Gastroesophageal sphincter (tissue), 4 donors: ENCODE data around the gene SDR39U1. TPM values are rescaled to one million over a fixed set of nuclear protein-coding genes. Genes with fewer than 3 reads are reported as not detected.
A peak's percentile ranks its signal among the peaks of the same experiment; 100 is the strongest.

ENCODE experiments used
- ATAC-seq: fragments of 150-250 bp; one replicate; pipeline ENCODE4 v1.9.1; 2016; ENCODE audit warnings: mild to moderate bottlenecking, moderate library complexity
- H3K27ac ChIP-seq, 4 donors: fragments of 200-600 bp; sonication (generic) in 3 of 4; 1 replicate in 3 of 4; 2 replicates in 1 of 4; pipeline ENCODE4 v1.5.1; 2016 to 2019
- H3K27me3 ChIP-seq: fragments of 200-600 bp; sonication (generic); one replicate; pipeline ENCODE4 v1.5.1; 2019
- H3K36me3 ChIP-seq, 2 donors: fragments of 200-600 bp; sonication (generic); one replicate each; pipeline ENCODE4 v1.5.1; 2019; ENCODE audit warnings: control low read depth in 1 of 2
- H3K4me1 ChIP-seq, 3 donors: fragments of 200-600 bp; sonication (generic); 1 replicate in 2 of 3; 2 replicates in 1 of 3; pipeline ENCODE4 v1.5.1; 2016 to 2019; ENCODE audit warnings: control low read depth in 2 of 3
- H3K4me3 ChIP-seq, 2 donors: fragments of 200-600 bp; sonication (generic); one replicate each; pipeline ENCODE4 v1.5.1; 2019; ENCODE audit warnings: mild to moderate bottlenecking in 1 of 2, moderate library complexity in 1 of 2
- H3K9me3 ChIP-seq, 3 donors: fragments of 200-600 bp; sonication (generic); one replicate each; pipeline ENCODE4 v1.5.1; 2017 to 2019; ENCODE audit warnings: control low read depth in 2 of 3
- EP300 ChIP-seq: sonication (generic); formaldehyde crosslinking; IDR thresholded peaks from one replicate; pipeline ENCODE4 v1.6.1; 2017; ENCODE audit warnings: antibody characterized with exemption, mild to moderate bottlenecking
- POLR2A ChIP-seq, 2 donors: fragments of 450-650 bp; IDR thresholded peaks; one replicate each; pipeline ENCODE4 v1.6.1; 2017; ENCODE audit warnings: antibody characterized with exemption in 2 of 2, mild to moderate bottlenecking in 2 of 2, moderate library complexity in 1 of 2
- POLR2AphosphoS5 ChIP-seq: sonication (generic); formaldehyde crosslinking; IDR thresholded peaks from one replicate; pipeline ENCODE4 v1.6.1; 2017; ENCODE audit warnings: antibody characterized with exemption
- WGBS, 2 donors: methylation state at CpG; one replicate each; pipeline ENCODE4 v1.1.5; 2018; ENCODE audit warnings: low coverage in 1 of 2; 5-methylcytosine and 5-hydroxymethylcytosine counted together
- total RNA-seq, 4 donors: library from RNA; depleted of rRNA; stranded (reverse); fragments of >200 nt; gene quantifications; one replicate each; pipeline ENCODE4 v1.1.0, GENCODE V29; 2016
- TF ChIP-seq, protein P1 (sequence below), 4 experiments: fragments of 200-600 bp in 2 of 4; fragments of 450-650 bp in 2 of 4; sonication (generic) in 1 of 4; IDR thresholded peaks; one replicate each; pipeline ENCODE4 v1.5.1; 2017 to 2019; ENCODE audit warnings: antibody characterized with exemption in 4 of 4, mild to moderate bottlenecking in 2 of 4, moderate library complexity in 2 of 4

The SDR39U1 gene
- total RNA-seq, 4 donors from 2014 or later, result 21.5 to 39.7 (median 31.3) TPM

DNA sequence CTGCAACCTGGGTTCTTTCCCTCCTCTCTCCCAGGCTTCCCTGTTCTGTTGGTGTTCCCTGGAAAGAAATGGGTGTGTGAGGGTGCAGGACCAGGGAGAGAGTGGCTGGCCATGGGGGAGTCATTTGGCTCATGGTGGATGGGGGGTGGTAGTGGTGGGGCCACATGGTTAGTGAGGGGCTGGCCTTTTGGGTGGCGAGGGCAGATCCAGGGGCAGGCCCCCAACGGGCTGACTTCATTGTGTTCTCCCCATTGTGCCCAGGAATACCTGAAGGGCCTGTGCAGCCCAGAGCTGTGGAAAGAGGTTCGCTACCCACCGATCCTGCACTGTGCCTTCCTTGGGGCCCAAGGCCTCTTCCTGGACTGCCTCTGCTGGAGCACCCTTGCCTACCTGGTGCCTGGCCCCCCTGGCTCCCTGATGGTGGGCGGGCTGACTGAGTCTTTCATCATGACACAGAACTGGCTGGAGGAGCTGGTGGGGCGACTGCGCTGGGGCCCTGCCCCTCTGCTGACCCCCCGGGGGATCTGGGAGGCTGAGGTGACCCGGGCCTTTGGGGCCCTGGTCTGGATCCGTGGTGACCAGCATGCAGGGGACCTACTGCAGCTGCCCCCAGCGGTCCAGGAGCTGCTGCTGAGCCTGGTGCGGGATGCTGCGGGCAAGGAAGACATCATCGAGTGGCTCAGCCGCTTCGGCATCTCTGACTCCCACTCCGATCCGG, 34.8 kb downstream of the SDR39U1 start:
- no peak for TF ChIP-seq POLR2AphosphoS5
- TF ChIP-seq, protein P1, sequence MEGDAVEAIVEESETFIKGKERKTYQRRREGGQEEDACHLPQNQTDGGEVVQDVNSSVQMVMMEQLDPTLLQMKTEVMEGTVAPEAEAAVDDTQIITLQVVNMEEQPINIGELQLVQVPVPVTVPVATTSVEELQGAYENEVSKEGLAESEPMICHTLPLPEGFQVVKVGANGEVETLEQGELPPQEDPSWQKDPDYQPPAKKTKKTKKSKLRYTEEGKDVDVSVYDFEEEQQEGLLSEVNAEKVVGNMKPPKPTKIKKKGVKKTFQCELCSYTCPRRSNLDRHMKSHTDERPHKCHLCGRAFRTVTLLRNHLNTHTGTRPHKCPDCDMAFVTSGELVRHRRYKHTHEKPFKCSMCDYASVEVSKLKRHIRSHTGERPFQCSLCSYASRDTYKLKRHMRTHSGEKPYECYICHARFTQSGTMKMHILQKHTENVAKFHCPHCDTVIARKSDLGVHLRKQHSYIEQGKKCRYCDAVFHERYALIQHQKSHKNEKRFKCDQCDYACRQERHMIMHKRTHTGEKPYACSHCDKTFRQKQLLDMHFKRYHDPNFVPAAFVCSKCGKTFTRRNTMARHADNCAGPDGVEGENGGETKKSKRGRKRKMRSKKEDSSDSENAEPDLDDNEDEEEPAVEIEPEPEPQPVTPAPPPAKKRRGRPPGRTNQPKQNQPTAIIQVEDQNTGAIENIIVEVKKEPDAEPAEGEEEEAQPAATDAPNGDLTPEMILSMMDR (IDR thresholded peaks at IDR 0.05), result no peak
- no peak for TF ChIP-seq POLR2A (IDR thresholded peaks at IDR 0.05)
- no peak for TF ChIP-seq EP300
- H3K36me3 ChIP-seq, result peaks cover 0 to 65% of the 10 kb centered on the region in 2 donors
- H3K9me3 ChIP-seq, result no peaks in the 10 kb centered on the region
- no peak for ATAC-seq
- no peak overlapping the region for H3K4me3 ChIP-seq
- no peak overlapping the region for H3K27ac ChIP-seq
- H3K4me1 ChIP-seq, result peaks cover 0 to 20% (median 2%) of the 10 kb centered on the region in 3 donors
- WGBS, 2 donors, result no CpG with 5 or more reads among the region's 18 CpGs
- no peaks in the 10 kb centered on the region for H3K27me3 ChIP-seq

DNA sequence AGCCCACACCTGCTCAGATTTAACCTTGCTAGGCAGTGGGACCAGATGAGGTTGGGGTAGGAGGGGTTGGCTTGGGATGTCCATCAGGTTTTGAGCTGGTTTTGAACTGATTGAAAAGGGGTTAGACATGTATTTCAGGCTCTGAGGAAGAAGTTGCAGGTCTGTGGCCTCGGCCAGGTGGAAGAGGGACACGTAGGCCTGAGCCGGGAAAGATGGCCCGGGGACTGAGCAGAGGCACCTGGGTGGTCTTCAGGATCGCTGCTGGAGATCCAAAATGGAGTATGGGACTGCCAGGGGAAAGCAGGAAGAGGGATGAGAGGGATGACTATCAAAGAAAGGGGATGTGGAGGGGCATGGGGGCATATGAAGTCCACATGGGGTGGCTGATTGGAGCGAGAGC, 36.2 kb downstream of the SDR39U1 start:
- WGBS, 2 donors, result 97 to 100% methylated on average over 1 to 6 of the region's 6 CpGs
- TF ChIP-seq POLR2A (IDR thresholded peaks at IDR 0.05) (no peak), EP300 (no peak), POLR2AphosphoS5 (no peak)
- TF ChIP-seq, protein P1 (IDR thresholded peaks at IDR 0.05), result no peak
- Histone ChIP-seq H3K4me3 (no peak overlapping the region), H3K27me3 (no peaks in the 10 kb centered on the region), H3K36me3 (peaks cover 0 to 56% of the 10 kb centered on the region in 2 donors), H3K9me3 (no peaks in the 10 kb centered on the region), H3K4me1 (peaks cover 0 to 33% (median 9%) of the 10 kb centered on the region in 3 donors), H3K27ac (no peak overlapping the region)
- ATAC-seq, result no peak

DNA sequence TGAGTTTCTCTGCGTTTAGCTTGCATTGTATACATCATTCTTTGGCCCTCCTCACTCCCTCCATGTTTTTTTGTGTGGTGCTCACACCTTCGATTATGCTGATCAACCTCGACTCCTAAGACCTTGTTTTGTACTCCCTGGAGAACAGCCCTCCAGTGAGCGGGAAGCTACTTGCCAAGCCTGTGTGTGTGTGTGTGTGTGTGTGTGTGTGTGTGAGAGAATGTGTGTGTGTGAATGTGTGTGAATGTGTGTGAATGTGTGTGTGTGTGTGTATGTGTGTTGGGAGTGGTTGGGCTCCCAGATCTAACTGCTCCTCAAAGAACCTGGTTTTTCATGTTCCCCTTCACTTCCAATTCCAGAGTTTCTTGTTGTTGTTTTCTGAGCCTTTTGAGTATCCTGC, 37.8 kb downstream of the SDR39U1 start:
- TF ChIP-seq, protein P1 (IDR thresholded peaks at IDR 0.05), result no peak
- no peak for TF ChIP-seq EP300
- no peak for TF ChIP-seq POLR2A (IDR thresholded peaks at IDR 0.05)
- no peak for TF ChIP-seq POLR2AphosphoS5
- no peak for ATAC-seq
- peak overlapping the region in 1 of 4 donors; percentile 17 for H3K27ac ChIP-seq
- H3K9me3 ChIP-seq, result no peaks in the 10 kb centered on the region
- H3K4me1 ChIP-seq, result peaks cover 0 to 49% (median 20%) of the 10 kb centered on the region in 3 donors
- no peak overlapping the region for H3K4me3 ChIP-seq
- 60% methylated on average over 3 of the region's 4 CpGs; no CpG with 5 or more reads in 1 of the 2 donors for WGBS, 2 donors
- peaks cover 0 to 42% of the 10 kb centered on the region in 2 donors for H3K36me3 ChIP-seq
- no peaks in the 10 kb centered on the region for H3K27me3 ChIP-seq

DNA sequence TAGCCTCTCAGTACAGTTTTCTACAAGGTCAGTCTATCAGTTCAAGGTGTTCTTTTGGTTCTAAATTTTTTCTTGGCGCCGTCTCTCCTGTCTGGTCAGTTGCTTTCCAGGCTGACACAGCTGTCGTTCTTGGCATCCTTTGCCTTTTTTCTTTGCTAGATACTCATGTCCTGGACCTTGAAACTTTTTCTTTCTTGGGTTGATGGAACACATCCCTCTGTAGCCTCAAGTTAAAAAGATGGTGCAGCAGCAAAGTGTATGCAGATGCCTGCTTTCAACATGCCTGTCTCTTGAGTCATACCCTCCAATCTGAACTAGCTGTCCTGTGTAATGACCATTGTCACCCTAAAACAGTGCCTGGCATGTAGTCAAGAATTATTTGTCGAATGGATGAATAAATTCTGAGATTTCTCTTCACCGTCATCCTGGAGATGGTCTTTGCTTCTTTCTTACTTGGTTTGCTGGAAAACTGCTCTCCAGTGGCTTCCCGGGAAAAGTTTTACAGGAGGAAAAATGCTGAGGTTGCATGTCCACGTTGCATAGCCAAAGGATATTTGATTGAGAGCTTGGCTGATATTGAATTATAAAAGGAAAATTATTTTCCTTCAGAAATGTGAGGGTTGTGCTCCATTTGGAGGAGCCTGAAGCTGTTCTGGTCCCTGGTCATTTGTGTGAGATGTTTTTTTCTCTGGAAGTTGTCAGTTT, 39.1 kb downstream of the SDR39U1 start:
- peak; percentile 65 for ATAC-seq
- WGBS, 2 donors, result 39 to 54% methylated on average over 4 to 7 of the region's 7 CpGs
- Histone ChIP-seq H3K36me3 (peaks cover 0 to 28% of the 10 kb centered on the region in 2 donors), H3K4me1 (peaks cover 0 to 61% (median 23%) of the 10 kb centered on the region in 3 donors), H3K4me3 (no peak overlapping the region), H3K27me3 (no peaks in the 10 kb centered on the region), H3K9me3 (no peaks in the 10 kb centered on the region), H3K27ac (peak overlapping the region in 3 of 4 donors; percentile 53 to 79 (median 67))
- TF ChIP-seq, protein P1 (IDR thresholded peaks at IDR 0.05), result no peak
- TF ChIP-seq POLR2A (IDR thresholded peaks at IDR 0.05) (no peak), EP300 (no peak), POLR2AphosphoS5 (no peak)
